ENCODE results near the gene PRR30.

GRCh38 chr2:27099334-27099955 lies 39.8 kb downstream of the PRR30 start:
- TF ChIP-seq CTCF (IDR thresholded peaks at IDR 0.05 in 4 of 5, conservative IDR thresholded peaks at IDR 0.05 in 1 of 5) (no peak), POLR2A (IDR thresholded peaks at IDR 0.05) (no peak)
